ENCODE data around the gene ABCA4. TPM values are rescaled to one million over a fixed set of nuclear protein-coding genes. Genes with fewer than 3 reads are reported as not detected.

ABCA4 gene
- total and polyA plus RNA-seq, 8 donors: 0.83 to 2.7 (median 1.6) TPM

GRCh38 chr1:94011709-94012595 is 109.0 kb downstream of the ABCA4 start:
- no peak for ATAC-seq
- DNase-seq: no peak
- H3K27ac ChIP-seq: no peak overlapping the region

GRCh38 chr1:94011129-94011528 is 109.8 kb downstream of the ABCA4 start:
- H3K27me3 ChIP-seq: no peaks in the 10 kb centered on the region
- H3K9me3 ChIP-seq: no peaks in the 10 kb centered on the region
- intact Hi-C loops (cut with DNase I): no loop called here
- no peaks in the 10 kb centered on the region for H3K4me1 ChIP-seq
- H3K27ac ChIP-seq: no peak overlapping the region
- no peak for TF ChIP-seq CTCF (IDR thresholded peaks at IDR 0.05)
- H3K4me3 ChIP-seq: no peak overlapping the region
- DNase-seq: no peak
- ATAC-seq: no peak
- H3K36me3 ChIP-seq: no peaks in the 10 kb centered on the region

More at GRCh38 chr1:94011709-94012595, 109.0 kb downstream of the ABCA4 start:
- no peak overlapping the region for H3K4me3 ChIP-seq
- intact Hi-C loops (cut with DNase I): no loop called here
- no peak for TF ChIP-seq CTCF (IDR thresholded peaks at IDR 0.05)
- no peaks in the 10 kb centered on the region for H3K9me3 ChIP-seq
- no peaks in the 10 kb centered on the region for H3K36me3 ChIP-seq
- H3K4me1 ChIP-seq: no peaks in the 10 kb centered on the region
- no peaks in the 10 kb centered on the region for H3K27me3 ChIP-seq

- intact Hi-C loops (cut with DNase I): no loop called here
- Histone ChIP-seq H3K36me3 (no peaks in the 10 kb centered on the region), H3K4me3 (no peak overlapping the region), H3K27ac (no peak overlapping the region), H3K4me1 (no peaks in the 10 kb centered on the region), H3K9me3 (no peaks in the 10 kb centered on the region), H3K27me3 (no peaks in the 10 kb centered on the region)
- ATAC-seq: no peak
- no peak for TF ChIP-seq CTCF (IDR thresholded peaks at IDR 0.05)
- DNase-seq: no peak
Measured at GRCh38 chr1:94009304-94009703, 111.6 kb downstream of the ABCA4 start.

- ATAC-seq: no peak
- intact Hi-C loops (cut with DNase I): no loop called here
- no peak for TF ChIP-seq CTCF (IDR thresholded peaks at IDR 0.05)
- no peaks in the 10 kb centered on the region for H3K4me1 ChIP-seq
- DNase-seq: no peak
- no peaks in the 10 kb centered on the region for H3K9me3 ChIP-seq
- no peak overlapping the region for H3K4me3 ChIP-seq
- H3K27ac ChIP-seq: no peak overlapping the region
- H3K36me3 ChIP-seq: no peaks in the 10 kb centered on the region
- H3K27me3 ChIP-seq: no peaks in the 10 kb centered on the region
Measured at GRCh38 chr1:94006604-94007003, 114.3 kb downstream of the ABCA4 start.

- no peak for TF ChIP-seq CTCF (IDR thresholded peaks at IDR 0.05)
- no peak overlapping the region for H3K27ac ChIP-seq
- intact Hi-C loops (cut with DNase I): no loop called here
- no peaks in the 10 kb centered on the region for H3K4me1 ChIP-seq
- no peaks in the 10 kb centered on the region for H3K36me3 ChIP-seq
- H3K27me3 ChIP-seq: no peaks in the 10 kb centered on the region
- DNase-seq (no peak), ATAC-seq (no peak)
- no peak overlapping the region for H3K4me3 ChIP-seq
- no peaks in the 10 kb centered on the region for H3K9me3 ChIP-seq
Measured at GRCh38 chr1:94004924-94005323, 116.0 kb downstream of the ABCA4 start.

All from left lung (tissue), 10 donors.